GM19351 (cell line): ENCODE measurements around the gene NXF2B.
"Not testable (repeated sequence)": the region's sequence is repeated elsewhere in the genome, so short reads cannot be mapped to it uniquely, and the experiment has no call there.

Experiments
- ATAC-seq: cut with Tn5 transposase; IDR thresholded peaks from one replicate; pipeline ENCODE4 v1.9.1; 2021; ENCODE audit warnings: mild to moderate bottlenecking, moderate library complexity; ENCODE audit not compliant: unreplicated experiment

The NXF2B gene, protein sequence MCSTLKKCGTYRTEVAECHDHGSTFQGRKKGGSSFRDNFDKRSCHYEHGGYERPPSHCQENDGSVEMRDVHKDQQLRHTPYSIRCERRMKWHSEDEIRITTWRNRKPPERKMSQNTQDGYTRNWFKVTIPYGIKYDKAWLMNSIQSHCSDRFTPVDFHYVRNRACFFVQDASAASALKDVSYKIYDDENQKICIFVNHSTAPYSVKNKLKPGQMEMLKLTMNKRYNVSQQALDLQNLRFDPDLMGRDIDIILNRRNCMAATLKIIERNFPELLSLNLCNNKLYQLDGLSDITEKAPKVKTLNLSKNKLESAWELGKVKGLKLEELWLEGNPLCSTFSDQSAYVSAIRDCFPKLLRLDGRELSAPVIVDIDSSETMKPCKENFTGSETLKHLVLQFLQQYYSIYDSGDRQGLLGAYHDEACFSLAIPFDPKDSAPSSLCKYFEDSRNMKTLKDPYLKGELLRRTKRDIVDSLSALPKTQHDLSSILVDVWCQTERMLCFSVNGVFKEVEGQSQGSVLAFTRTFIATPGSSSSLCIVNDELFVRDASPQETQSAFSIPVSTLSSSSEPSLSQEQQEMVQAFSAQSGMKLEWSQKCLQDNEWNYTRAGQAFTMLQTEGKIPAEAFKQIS

DNA sequence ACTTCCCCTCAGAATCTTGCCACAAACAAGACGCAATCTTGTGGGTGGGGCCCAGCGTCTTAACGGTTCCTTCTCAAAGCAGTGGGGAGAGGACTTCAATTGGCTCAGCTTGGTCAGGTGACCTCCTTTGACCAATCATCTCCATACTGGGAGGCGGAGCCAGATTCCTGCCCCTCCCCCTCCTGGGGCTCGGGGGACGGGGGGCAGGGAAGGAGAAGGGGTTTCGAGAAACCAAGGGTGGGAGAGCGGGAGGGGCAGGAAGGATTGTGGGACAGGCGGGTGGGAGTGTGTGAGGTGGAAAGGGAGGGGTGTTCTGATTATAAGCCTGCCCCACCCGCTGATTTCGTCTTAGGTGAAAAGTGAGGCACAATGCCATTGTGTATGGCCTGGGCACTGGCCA, at the start of gene NXF2B:
TSS of gene NXF2B (minus strand) at position 101 of the 400 bp plus-strand sequence. CDS start 59,972 bp downstream, outside the sequence.
- not testable (repeated sequence) for ATAC-seq

DNA sequence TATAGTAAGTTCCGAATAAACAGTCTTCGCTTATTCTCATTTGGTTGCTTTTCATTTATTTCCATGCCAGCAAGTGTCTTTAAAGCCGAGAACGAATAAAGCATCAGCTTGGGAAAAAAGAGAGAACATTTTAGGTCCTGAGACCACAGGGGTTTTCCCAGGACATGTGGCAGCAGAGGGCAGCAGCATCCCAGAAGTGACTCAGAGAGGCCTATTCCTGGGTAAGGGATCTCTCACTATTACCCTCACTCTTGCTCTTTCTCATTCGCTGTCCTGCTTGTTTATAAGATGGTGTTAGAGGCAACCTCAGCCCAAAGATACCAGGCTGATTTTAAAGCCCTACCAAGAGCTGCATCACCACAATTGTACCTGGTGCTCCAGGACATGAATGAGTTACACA, 39.0 kb upstream of the NXF2B start:
- not testable (repeated sequence) for ATAC-seq

DNA sequence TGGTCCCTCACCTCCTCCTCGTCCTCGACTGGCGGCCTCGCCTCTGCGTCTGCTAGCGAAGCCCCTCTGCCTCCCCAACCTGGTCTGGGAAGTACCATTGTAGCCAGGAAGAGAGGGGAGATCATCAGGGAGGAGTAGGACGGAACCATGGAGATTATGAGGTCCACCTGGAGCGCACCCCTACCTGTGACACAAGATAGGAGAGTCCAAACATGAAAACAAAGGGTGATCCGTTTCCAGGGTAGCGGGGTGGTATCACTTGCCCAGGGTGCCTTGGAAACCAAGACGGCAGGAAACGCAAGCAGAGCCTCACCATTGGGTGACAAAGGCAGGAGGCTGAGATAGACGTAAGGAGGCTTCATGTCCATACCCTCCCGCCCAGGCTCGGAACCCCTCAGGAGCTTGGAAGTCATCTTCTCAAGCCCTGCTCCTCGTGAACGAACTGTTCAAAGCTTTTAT, 32.0 kb upstream of the NXF2B start, which contains the start of gene TCP11X2:
TSS of gene TCP11X2 (minus strand) at position 51 of the 459 bp plus-strand sequence.
- ATAC-seq = not testable (repeated sequence)

DNA sequence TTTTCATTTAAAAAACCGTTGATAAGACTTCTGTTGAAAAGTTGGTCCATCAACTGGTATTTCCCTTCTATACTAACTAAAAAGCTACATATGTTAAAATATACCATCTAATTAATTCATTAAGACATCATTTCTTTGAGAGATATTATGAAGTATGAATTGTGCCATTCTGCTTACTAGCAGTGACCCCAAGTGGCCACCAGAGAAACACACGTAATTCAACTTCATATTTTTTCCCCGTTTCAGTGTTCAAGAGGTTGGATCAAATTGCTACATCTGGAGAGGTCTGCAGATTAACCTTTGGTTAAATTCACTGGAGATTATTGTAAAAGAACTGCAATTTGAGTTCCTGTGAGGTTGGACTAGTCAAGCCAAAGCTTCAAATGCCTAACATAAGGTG, 30.4 kb upstream of the NXF2B start:
- peak; percentile 59 for ATAC-seq

DNA sequence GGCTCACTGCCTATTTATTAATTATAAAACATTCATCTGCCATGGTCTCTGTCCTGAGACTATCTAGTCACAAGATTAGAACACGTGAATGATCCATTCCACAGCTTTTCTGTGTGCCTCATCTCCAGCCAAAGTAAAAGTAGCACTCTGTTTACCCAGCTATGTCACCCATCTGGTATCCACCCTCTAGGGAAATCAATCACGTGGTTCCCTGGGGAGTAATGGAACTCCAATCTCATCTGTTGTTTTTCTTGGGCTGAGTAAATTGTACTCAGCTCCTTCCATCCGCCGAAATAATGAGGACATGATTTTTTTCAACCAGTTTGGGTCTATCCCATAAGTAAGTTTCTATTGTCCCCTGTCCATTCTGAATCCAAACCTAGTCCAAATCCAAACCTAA, 18.8 kb upstream of the NXF2B start:
- not testable (repeated sequence) for ATAC-seq

DNA sequence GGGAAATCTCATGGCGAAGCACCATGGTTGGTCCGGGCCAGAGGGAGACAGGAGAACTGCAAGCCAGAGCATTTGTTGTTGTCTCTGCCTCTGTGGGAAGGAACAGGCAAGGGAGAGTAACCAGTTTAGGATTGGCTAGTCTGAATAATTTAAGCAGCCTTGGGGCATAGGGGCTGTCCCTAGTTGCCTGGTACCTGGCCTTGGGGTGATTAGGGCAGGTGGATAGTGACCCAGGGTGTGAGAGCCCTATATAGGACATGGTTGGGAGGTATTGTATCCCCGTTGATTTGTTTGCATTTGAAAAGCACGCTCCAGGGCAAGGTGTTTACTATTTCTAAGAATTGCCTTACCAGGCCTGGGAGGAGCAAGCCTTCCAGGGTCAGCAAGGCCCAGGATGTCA, 25.3 kb downstream of the NXF2B start:
- not testable (repeated sequence) for ATAC-seq

DNA sequence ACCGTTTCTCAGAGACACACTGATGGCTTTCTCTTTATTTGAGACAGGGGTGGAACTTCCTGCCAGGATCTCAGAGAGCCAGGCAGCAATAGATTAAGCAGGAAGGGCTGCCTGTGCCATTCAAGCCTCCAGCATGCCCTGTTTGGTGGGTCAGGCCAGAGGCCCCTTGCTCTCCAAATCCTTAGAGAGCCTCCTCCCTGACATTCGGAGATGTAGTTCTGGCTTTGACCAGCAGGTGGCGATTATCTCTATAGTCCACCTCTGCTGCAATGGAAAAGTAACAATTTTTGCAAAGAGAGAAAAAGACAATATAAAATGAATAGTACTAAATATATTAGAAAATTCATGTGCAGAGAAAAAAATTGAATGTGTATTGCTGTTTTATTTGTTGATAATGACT, 93.9 kb downstream of the NXF2B start:
- peak; percentile 82 for ATAC-seq

DNA sequence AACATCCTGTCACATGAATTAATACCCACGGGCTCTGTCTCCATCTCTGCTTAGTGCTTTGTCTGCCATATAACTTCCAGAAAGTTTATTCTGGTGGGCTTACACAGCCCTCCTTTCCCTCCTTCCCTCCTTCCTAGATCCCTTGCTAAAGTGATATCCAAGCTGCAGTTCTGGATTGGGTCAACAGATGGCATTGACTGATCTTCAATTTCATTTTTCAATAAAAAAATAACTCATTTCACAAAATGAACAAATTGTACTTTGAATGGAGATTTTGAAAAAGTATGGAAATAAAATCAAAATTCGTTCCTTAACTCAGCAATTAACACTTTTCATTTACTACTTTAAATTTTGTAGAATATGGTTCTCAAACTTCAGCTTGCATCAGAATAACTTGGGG, 97.9 kb downstream of the NXF2B start:
- ATAC-seq = no peak

DNA sequence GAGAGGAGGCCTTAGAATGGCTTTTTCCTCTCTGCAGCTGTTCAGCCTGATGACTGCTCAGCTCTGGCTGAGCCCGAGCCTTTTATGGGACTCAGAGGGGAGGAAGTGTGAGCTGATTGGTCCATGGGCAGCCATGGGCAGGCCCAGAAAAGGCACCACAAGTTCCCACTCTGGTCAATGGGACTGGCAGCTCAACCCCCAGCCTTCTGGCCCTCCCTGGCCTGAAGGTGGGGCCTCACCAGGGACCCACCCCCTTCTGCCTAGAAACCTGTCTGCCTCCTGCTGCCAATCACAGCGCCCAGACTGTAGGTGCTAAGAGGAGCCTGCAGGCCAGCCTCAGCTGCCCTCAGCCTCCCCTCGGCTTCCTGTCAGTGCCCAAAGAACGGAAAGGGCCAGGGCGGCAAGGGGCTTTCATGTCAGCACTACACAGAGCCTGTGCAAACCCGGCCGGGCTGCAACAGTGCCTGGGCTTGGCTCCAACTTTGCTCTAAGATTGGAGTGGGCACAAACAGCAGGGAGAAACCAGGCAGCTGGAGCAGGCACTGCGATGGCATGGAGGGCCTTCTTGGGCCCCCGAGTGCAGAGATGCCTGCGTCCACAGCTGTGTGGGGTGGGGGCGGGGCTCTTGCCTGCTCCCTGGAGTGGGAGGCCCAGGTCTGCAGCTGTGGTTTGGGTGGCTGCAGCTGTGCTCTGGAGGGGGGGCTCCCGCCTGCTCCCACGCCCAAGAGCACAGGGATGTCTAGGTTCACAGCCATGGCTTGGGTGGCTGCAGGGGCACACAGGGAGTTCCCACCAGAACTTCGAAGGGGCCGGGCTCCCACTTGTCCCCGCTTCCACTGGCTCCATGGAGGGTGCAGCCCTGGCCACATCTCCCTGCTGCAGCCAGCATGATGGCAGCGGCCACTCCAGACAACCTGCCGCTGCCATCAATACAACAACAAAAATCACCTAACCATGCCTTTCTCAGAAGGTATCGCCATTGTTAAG, 100.2 kb downstream of the NXF2B start:
- ATAC-seq = peak; percentile 66

DNA sequence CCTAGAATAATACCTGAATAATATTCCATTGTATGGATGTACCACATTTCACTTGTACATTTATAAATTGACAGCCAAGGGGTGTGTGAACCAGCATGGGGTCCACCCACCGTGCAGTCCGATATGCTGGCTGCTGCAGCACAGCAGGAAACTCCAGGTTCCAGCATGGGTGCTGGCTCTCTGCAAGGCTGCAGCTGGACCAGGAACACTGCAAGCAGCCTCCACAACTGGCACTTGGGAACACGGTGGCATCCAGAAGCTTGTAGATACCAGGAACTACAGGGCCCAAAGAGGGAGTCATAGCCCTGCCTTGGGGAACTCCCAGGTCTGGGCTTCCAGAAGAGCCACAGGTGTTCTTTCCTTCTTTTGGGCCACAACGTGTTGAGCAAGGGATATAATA, 101.6 kb downstream of the NXF2B start:
- ATAC-seq = no peak
